GM21526 (cell line): Measurements from ENCODE around the gene UBFD1.
"Not testable (repeated sequence)": the region's sequence is repeated elsewhere in the genome, so short reads cannot be mapped to it uniquely, and the experiment has no call there.

Experiments
- ATAC-seq: cut with Tn5 transposase; IDR thresholded peaks from one replicate; pipeline ENCODE4 v1.9.1; 2021; ENCODE audit warnings: moderate library complexity; ENCODE audit not compliant: unreplicated experiment, low FRiP score

The UBFD1 gene

DNA sequence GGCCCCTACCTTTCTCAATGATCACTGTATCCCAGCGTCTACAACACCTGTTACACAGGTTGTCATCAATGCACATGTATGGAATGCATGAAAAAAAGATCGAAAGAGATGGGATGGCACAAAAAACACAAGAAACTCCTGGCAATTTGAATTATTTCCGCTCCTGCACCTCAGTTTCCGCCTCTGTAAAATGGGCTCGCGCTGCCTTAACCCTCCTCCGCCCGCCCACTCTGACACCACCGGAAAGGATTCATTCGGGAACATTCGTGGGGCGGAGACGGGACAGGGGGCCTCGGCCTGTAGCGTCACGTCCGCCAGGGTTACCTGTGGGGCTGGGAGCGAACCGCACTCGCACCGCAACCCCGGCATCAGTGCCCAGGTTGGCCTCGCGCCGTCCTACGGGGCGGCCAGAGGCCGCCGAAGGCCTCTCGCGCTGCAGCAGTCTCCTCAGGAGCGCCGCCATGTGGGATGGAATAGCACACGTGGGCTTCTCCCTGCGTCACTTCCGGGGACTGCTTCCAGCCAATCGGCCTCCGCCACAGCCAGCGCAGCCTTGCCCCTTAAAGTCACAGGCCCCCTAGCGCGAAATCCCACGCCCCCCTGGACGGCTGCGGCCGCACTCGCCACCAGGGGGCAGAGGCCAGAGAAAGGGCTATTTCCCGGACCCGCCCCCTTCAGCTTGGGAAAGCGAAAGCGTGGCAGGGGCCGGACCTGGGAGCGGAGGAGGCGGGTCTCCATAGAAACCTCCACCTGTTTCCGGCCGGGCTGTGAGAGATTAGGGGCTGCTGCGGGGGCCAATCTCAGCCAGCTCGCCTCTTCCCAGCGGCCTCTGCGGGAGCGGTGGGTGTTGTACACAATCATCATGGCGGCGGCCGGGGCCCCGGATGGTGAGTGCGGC, at the start of gene UBFD1, which contains the start of gene EARS2:
Gene UBFD1 (plus strand): TSS at position 847 of the 898 bp plus-strand sequence. CDS start 16 bp downstream, at position 863.
Gene EARS2 (minus strand): TSS at position 470 of the 898 bp plus-strand sequence. CDS start 7 bp downstream, at position 463.
- ATAC-seq: peak; percentile 81

DNA sequence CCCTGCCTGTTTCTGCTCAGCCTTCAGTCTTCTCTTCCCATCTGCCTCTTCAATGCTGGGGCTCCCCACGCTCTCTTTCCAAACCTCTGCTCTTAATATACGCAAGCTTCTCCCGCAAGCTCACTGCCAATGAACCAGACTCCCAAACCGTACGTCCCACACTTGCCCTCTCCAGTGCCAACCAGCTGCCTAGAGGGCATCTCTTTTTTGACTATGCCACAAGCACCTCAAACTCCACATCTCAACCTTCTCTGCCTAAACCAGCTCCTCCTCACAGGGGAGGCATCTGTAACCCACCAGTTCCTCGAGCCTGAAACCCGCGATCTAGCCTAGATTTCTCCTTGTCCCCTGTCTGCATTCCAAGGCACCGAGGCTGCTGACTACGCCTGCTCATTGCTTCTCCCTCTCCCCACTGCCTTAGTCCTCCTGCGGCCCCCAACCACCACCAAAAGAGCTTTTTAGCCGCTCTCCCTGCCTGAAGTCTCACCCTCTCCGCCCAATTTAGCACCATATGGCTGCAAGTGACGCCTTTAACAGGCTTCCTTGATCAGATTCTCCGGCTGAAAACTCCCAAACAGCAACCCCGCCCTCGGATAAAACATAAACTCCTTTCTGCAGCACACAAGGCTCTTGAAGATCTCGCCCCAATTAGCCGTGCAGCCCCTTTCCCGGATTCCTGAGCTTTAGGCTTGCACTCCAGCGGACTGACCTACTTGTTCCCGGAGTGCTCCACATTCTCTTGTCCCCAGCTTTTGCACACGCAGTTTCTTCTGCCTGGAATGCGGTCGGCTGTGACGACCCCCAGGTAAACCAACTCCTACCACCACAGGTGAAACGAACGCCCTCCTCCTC, 48.7 kb upstream of the UBFD1 start:
- ATAC-seq: no peak

GRCh38 chr16:23509441-23509754, 48.1 kb upstream of the UBFD1 start:
- ATAC-seq: no peak

DNA sequence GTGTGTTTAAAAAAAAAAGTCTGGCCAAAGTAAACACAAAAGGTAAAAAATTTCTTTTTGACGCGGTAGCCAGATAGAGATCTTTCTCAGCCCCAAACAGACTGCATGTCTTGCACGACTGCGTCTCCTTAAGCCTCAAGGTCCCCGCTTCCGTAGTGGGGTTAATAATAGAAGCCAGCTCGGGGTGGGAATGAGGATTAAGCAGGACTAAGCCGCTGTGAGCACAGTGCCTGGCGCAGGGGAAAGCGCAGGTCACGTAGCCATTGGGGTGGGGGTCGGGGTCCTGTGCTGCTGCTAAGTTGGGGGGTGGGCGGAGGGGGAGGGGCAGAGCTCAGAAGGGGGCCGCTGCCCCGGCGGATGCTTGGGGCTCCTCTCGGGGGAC, 47.8 kb upstream of the UBFD1 start:
- no peak for ATAC-seq

GRCh38 chr16:23510164-23510914, 47.2 kb upstream of the UBFD1 start, which contains the start of gene GGA2:
GGA2 (minus strand) TSS chr16:23510494; CDS start chr16:23510411, 83 bp downstream.
- ATAC-seq: peak; percentile 64

GRCh38 chr16:23510915-23511270, 46.6 kb upstream of the UBFD1 start:
- ATAC-seq: not testable (repeated sequence)

GRCh38 chr16:23511731-23512130, 45.8 kb upstream of the UBFD1 start:
- ATAC-seq: no peak

DNA sequence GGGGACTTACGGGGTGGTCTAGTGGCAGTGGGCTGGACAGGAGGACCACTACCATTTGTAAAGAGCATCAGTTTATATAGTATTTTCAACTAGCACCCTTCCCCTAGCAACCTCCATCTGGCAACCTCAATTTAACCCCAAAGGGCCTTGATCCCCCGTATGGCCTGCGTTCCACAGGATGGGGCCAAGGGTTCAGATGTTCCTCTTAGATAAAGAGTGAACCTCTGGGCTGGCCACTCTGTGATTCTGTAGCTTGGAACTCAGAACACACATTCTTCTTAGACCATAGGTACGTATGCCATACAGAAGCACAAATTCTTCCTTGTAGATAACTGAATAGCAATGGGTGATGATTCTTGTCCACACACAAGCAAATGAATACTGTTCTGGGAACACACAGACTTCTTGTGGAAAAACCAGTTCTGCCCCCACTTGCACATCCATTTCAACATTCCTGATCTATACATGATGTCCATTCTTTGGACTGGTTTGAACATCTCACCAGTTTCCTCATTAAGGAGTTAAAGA, 45.3 kb upstream of the UBFD1 start:
- no peak for ATAC-seq

GRCh38 chr16:23514381-23515152, 43.0 kb upstream of the UBFD1 start:
- ATAC-seq: no peak

DNA sequence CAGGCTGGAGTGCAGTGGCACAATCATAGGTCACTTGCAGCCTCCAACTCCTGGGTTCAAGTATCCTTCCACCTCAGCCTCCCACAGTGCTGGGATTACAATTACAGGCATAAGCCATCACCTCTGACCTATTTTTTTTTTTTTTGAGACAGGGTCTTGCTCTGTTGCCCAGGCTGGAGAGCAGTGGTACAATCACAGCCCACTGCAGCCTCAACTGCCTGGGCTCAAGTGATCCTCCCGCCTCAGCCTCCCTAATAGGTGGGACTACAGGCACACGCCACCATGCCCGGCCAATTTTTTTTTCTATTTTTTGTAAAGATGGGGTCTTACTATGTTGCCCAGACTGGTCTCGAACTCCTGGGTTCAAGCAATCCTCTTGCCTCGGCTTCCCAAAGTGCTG, 41.6 kb upstream of the UBFD1 start:
- ATAC-seq: no peak

DNA sequence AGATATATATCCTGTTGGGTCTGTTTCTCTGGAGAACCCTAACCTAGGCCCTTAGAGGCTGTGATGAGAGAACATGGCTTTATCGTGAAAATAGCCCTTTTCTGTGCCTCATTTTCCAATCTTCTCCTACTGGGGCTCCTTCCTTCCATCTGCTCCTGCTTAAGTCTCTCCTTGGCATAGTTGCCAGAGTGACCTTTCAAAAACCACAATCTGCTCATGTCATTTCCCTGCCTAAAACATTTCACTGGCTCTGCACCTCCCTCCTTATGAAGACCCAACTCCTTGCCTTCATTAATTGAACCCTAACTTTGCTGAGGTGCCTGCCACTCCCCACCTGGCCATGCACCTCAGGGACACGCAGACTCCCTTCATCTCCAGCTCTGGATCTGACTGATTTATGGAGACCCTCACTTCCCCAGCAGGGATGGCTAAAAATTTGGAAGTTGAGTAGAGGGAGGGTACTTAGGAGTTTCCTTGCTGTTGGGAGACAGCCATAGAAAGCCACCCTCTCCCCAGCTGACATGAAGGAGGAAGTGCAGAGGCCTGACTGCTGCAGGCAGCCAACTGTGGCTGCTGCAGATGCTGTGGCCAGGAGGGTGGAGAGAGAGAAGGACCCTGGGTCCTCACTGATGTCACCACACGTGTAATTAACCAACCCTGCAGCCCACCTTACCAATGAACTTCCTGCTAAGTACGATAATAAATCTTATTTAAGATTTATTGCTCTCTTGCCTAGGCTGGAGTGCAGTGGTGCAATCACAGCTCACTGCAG, 41.0 kb upstream of the UBFD1 start:
- ATAC-seq: no peak

- ATAC-seq: peak; percentile 53
Measured at GRCh38 chr16:23518435-23518891, 39.1 kb upstream of the UBFD1 start.

DNA sequence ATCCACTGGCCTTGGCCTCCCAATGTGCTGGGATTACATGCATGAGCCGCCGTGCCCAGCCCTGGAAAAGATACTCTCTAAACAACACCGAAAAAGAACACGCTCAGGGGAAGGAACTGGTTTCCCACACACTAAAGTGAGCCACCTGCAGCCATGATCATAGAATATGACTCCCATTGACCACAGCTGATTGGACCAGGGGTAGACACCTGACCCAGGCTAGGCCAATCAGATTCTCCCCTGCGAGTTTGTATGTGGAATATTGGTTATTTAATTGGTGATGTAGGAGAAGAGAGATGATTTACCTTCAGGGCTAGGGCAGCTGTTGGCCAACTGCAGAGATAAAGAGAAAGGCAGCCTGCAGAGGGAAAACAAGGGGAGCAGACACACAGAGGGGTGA, 38.2 kb upstream of the UBFD1 start:
- ATAC-seq: no peak

GRCh38 chr16:23520500-23520899, 37.0 kb upstream of the UBFD1 start:
- ATAC-seq: no peak

- ATAC-seq: no peak
Measured at GRCh38 chr16:23521037-23521743, 36.3 kb upstream of the UBFD1 start.

GRCh38 chr16:23521965-23522364, 35.6 kb upstream of the UBFD1 start:
- no peak for ATAC-seq

DNA sequence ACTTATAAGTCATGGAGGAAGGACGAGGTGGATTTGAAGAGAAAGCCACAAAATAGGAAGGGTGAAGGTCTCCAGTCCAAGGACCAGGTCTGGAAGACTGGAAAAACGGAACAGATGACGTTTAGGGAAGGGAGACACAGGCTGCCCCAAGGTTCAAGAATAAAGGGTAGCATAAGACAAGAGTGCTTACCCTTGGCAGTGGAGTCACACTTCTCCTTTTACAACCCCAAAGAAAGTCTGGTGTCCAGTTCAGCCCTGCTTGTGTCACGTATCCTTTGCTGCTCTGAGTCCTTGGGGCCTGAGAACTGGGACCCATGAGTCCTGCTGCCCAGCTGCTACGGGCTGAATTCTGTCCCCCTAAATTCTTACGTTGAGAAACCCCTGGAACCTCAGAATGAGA, 34.2 kb upstream of the UBFD1 start:
- ATAC-seq: no peak

- no peak for ATAC-seq
Measured at GRCh38 chr16:23523876-23524385, 33.6 kb upstream of the UBFD1 start.
